Natural killer cell treated with Interleukin-12 subunit alpha and Interleukin-12 subunit beta and Interleukin-15 and Interleukin-18, amount 100 ng/mL, for 72 hours (primary cell): ENCODE results near the gene KAT2B. TPM values are rescaled to one million over a fixed set of nuclear protein-coding genes. Genes with fewer than 3 reads are reported as not detected.
"Not testable (repeated sequence)": the region's sequence is repeated elsewhere in the genome, so short reads cannot be mapped to it uniquely, and the experiment has no call there.

Experiments used
- ATAC-seq, 2 donors: fragments of 150-1000 bp; cut with Tn5 transposase in 1 of 2; sonication (Bioruptor Pico), chemical (Tn5 transposase) in 1 of 2; 2 replicates each; pipeline ENCODE4 v1.10.0; 2021
- DNase-seq: peaks from one replicate; pipeline ENCODE4 v3.0.0; 2022; ENCODE audit warnings: low spot score
- H3K27ac Mint-ChIP-seq, 2 donors: 1 replicate in 1 of 2; 2 replicates in 1 of 2; pipeline ENCODE4 v1.8.0; 2022; ENCODE audit warnings: mixed read lengths in 2 of 2, mild to moderate bottlenecking in 1 of 2, moderate library complexity in 1 of 2
- H3K27me3 Mint-ChIP-seq, 2 donors: 1 replicate in 1 of 2; 2 replicates in 1 of 2; pipeline ENCODE4 v1.8.0; 2022; ENCODE audit warnings: mixed read lengths in 2 of 2
- H3K36me3 Mint-ChIP-seq: one replicate; pipeline ENCODE4 v1.8.0; 2022; ENCODE audit warnings: mixed read lengths
- H3K4me1 Mint-ChIP-seq, 2 donors: 1 replicate in 1 of 2; 2 replicates in 1 of 2; pipeline ENCODE4 v1.8.0; 2022; ENCODE audit warnings: low read depth in 2 of 2, mixed read lengths in 2 of 2, mild to moderate bottlenecking in 1 of 2
- H3K4me3 Mint-ChIP-seq: one replicate; pipeline ENCODE4 v1.8.0; 2022; ENCODE audit warnings: mixed read lengths
- H3K9me3 Mint-ChIP-seq: 2 replicates; pipeline ENCODE4 v1.8.0; 2022; ENCODE audit warnings: mixed read lengths
- total RNA-seq, 2 donors: library from RNA; stranded (reverse); gene quantifications; one replicate each; pipeline ENCODE4 v1.2.3, GENCODE V29; 2022

Gene KAT2B
- total RNA-seq: 10 to 100 TPM; 78.4 to 88.3 TPM

DNA sequence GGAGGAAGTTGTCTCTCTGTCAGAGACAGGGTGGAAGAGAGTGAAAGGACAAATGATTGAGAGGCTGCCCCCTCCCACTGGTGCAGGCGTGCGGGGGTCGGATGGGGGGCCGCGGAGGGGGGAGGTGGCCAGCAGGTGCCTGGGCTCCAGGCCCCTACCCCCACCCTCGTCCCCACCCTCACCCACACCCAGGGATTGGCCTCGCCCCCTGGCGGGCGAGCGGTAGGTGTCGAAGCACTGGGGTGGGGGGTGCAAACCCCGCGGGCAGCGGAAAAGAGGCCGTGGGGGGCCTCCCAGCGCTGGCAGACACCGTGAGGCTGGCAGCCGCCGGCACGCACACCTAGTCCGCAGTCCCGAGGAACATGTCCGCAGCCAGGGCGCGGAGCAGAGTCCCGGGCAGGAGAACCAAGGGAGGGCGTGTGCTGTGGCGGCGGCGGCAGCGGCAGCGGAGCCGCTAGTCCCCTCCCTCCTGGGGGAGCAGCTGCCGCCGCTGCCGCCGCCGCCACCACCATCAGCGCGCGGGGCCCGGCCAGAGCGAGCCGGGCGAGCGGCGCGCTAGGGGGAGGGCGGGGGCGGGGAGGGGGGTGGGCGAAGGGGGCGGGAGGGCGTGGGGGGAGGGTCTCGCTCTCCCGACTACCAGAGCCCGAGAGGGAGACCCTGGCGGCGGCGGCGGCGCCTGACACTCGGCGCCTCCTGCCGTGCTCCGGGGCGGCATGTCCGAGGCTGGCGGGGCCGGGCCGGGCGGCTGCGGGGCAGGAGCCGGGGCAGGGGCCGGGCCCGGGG, at the start of gene KAT2B:
Gene KAT2B (plus strand): TSS at position 682 of the 783 bp plus-strand sequence. CDS start 32 bp downstream, at position 714.
- peak; percentile 78 to 87 for ATAC-seq
- Mint-ChIP-seq H3K9me3 (no peaks in the 10 kb centered on the region), H3K4me1 (peaks cover 39 to 51% of the 10 kb centered on the region in 2 donors)

GRCh38 chr3:19994796-19995195, 45.5 kb upstream of the KAT2B start:
- H3K4me1 Mint-ChIP-seq: no peaks in the 10 kb centered on the region
- H3K36me3 Mint-ChIP-seq: peaks cover 4% of the 10 kb centered on the region
- H3K27me3 Mint-ChIP-seq: no peaks in the 10 kb centered on the region
- ATAC-seq (no peak), DNase-seq (no peak)
- H3K27ac Mint-ChIP-seq: no peak overlapping the region
- no peak overlapping the region for H3K4me3 Mint-ChIP-seq
- no peaks in the 10 kb centered on the region for H3K9me3 Mint-ChIP-seq

More for the DNA sequence above, at the start of gene KAT2B:
- Mint-ChIP-seq H3K36me3 (no peaks in the 10 kb centered on the region), H3K27me3 (no peaks in the 10 kb centered on the region), H3K4me3 (peak within 1 kb of the TSS; percentile 87), H3K27ac (peak within 1 kb of the TSS; percentile 90 to 99)
- peak; percentile 86 for DNase-seq

GRCh38 chr3:19997502-19997901, 42.7 kb upstream of the KAT2B start:
- no peaks in the 10 kb centered on the region for H3K4me1 Mint-ChIP-seq
- peaks cover 4% of the 10 kb centered on the region for H3K36me3 Mint-ChIP-seq
- H3K4me3 Mint-ChIP-seq: no peak overlapping the region
- H3K9me3 Mint-ChIP-seq: no peaks in the 10 kb centered on the region
- ATAC-seq: no peak
- no peaks in the 10 kb centered on the region for H3K27me3 Mint-ChIP-seq
- no peak for DNase-seq
- H3K27ac Mint-ChIP-seq: no peak overlapping the region

DNA sequence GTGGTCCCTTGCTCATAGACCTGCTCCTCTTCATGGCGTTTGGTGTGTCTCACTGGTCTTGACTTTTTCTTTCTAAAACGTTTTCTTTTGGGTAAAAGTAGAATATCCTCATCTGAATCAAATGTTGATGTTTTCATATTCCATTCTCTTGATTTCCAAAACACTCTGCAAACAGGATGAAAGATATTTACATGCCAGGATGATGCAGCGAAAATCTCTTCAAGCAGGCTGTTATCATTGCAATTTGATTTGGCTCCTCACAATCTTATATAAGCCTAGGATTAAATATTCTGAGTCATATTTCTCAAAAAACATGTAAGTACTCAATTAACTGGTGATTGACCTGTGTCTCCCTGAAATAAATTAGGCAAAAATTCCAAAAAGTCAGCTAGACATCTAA, 38.3 kb upstream of the KAT2B start:
- no peaks in the 10 kb centered on the region for H3K36me3 Mint-ChIP-seq
- H3K27ac Mint-ChIP-seq: no peak overlapping the region
- H3K4me1 Mint-ChIP-seq: no peaks in the 10 kb centered on the region
- no peak overlapping the region for H3K4me3 Mint-ChIP-seq
- DNase-seq (no peak), ATAC-seq (no peak)
- no peaks in the 10 kb centered on the region for H3K27me3 Mint-ChIP-seq
- H3K9me3 Mint-ChIP-seq: no peaks in the 10 kb centered on the region

DNA sequence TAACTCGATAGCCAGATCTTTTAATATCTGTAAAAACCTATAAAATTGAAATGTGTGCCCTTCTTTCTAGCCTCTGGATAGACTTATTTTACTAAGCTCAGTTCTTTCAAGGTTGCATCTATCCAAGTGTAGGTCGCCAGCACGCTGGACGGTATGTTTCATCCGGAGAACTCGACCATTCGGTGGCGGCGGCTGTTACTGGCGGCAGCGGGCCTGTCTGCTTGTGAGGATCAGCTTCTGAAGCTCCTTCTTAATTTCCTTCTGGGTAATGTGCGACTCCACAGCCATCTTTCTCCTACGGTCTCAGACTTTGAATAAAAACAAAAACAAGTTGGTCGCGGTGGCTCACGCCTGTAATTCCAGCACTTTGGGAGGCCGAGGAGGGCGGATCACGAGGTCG, 32.3 kb upstream of the KAT2B start:
- H3K4me1 Mint-ChIP-seq: no peaks in the 10 kb centered on the region
- no peak overlapping the region for H3K4me3 Mint-ChIP-seq
- H3K36me3 Mint-ChIP-seq: no peaks in the 10 kb centered on the region
- H3K27ac Mint-ChIP-seq: no peak overlapping the region
- no peak for DNase-seq
- ATAC-seq: no peak
- H3K9me3 Mint-ChIP-seq: no peaks in the 10 kb centered on the region
- no peaks in the 10 kb centered on the region for H3K27me3 Mint-ChIP-seq

DNA sequence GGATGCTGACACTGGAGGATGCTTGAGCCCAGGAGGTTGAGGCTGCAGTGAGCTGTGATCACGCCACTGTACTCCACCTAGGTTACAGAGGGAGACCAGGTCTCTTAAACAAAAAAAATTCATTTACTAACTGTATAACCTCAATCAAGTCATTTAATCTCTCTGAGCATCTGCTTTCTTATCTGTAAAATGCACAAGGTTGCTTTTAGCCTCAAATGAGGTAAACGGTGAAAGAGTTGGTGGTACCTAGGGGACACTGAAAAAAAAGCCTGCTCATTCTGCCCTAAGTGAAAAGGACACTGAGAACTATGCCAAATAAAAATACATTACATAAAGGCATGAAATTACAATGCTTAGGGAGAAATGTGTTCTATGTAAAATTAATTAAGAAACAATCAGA, 31.6 kb upstream of the KAT2B start:
- no peaks in the 10 kb centered on the region for H3K27me3 Mint-ChIP-seq
- no peaks in the 10 kb centered on the region for H3K36me3 Mint-ChIP-seq
- H3K4me3 Mint-ChIP-seq: no peak overlapping the region
- DNase-seq (no peak), ATAC-seq (no peak)
- no peaks in the 10 kb centered on the region for H3K4me1 Mint-ChIP-seq
- no peaks in the 10 kb centered on the region for H3K9me3 Mint-ChIP-seq
- no peak overlapping the region for H3K27ac Mint-ChIP-seq

GRCh38 chr3:20012164-20012563, 28.1 kb upstream of the KAT2B start, which contains the start of gene PP2D1:
Gene PP2D1 (minus strand): TSS chr3:20012264. CDS start chr3:20012072, 192 bp downstream.
- ATAC-seq: no peak
- Mint-ChIP-seq H3K9me3 (no peaks in the 10 kb centered on the region), H3K27me3 (no peaks in the 10 kb centered on the region), H3K4me1 (no peaks in the 10 kb centered on the region), H3K27ac (no peak within 1 kb of the TSS), H3K36me3 (no peaks in the 10 kb centered on the region), H3K4me3 (no peak within 1 kb of the TSS)
- no peak for DNase-seq

- Mint-ChIP-seq H3K27ac (no peak overlapping the region), H3K9me3 (no peaks in the 10 kb centered on the region), H3K36me3 (no peaks in the 10 kb centered on the region), H3K27me3 (no peaks in the 10 kb centered on the region), H3K4me3 (no peak overlapping the region), H3K4me1 (no peaks in the 10 kb centered on the region)
- no peak for DNase-seq
- no peak for ATAC-seq
These were observed 26.9 kb upstream of the KAT2B start for GRCh38 chr3:20013396-20013795.

- no peaks in the 10 kb centered on the region for H3K27me3 Mint-ChIP-seq
- H3K9me3 Mint-ChIP-seq: no peaks in the 10 kb centered on the region
- no peak for ATAC-seq
- no peak for DNase-seq
- H3K4me3 Mint-ChIP-seq: no peak overlapping the region
- H3K4me1 Mint-ChIP-seq: no peaks in the 10 kb centered on the region
- H3K27ac Mint-ChIP-seq: no peak overlapping the region
- H3K36me3 Mint-ChIP-seq: no peaks in the 10 kb centered on the region
These were observed 24.7 kb upstream of the KAT2B start for GRCh38 chr3:20015525-20015924.

DNA sequence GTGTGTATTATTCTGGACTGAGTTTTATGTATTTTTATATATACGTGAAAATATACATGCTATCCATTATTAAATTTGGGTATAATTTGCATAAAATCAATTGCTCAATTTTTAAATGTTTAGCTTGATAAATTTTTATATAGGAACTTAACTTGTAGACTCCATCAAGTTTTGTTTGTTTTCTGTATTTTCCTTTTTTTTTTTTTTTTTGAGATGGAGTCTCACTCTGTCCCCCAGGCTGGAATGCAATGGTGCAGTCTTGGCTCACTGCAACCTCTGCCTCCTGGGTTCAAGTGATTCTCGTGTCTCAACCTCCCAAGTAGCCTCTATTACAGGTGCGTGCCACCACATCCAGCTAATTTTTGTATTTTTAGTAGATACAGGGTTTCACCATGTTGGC, 24.2 kb upstream of the KAT2B start:
- not testable (repeated sequence) for H3K36me3 Mint-ChIP-seq, ATAC-seq, H3K27ac Mint-ChIP-seq, H3K4me1 Mint-ChIP-seq, H3K27me3 Mint-ChIP-seq, H3K9me3 Mint-ChIP-seq, H3K4me3 Mint-ChIP-seq, DNase-seq

- Mint-ChIP-seq H3K4me1 (no peaks in the 10 kb centered on the region), H3K36me3 (no peaks in the 10 kb centered on the region), H3K9me3 (no peaks in the 10 kb centered on the region), H3K27ac (no peak overlapping the region), H3K4me3 (no peak overlapping the region), H3K27me3 (no peaks in the 10 kb centered on the region)
- ATAC-seq: no peak
- DNase-seq: no peak
These were observed 17.2 kb upstream of the KAT2B start for GRCh38 chr3:20022954-20023622.

- Mint-ChIP-seq H3K4me1 (no peaks in the 10 kb centered on the region), H3K36me3 (no peaks in the 10 kb centered on the region), H3K4me3 (no peak overlapping the region), H3K27ac (no peak overlapping the region), H3K9me3 (no peaks in the 10 kb centered on the region), H3K27me3 (no peaks in the 10 kb centered on the region)
- no peak for ATAC-seq
- DNase-seq: no peak
These were observed 16.4 kb upstream of the KAT2B start for GRCh38 chr3:20023623-20024405.

DNA sequence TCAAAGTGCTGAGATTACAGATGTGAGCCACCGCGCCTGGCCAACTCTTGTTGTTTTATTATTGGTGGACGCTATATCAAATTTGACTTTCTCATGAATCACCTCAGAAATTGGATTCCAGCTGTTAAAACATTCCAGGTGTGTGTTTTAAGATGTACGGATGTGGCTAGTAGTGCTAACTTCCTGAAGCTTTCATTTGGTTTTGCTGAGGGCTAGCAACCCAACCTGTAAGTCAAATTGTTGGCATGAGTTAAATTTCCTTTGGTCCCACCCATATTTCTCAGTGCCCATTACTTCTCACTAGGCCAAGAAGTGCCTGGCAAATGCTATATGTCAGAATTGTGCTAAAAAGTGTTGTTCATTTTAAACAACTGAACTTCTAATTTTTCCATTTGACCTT, 13.1 kb upstream of the KAT2B start:
- ATAC-seq (no peak), DNase-seq (no peak)
- Mint-ChIP-seq H3K27me3 (no peaks in the 10 kb centered on the region), H3K27ac (no peak overlapping the region), H3K9me3 (no peaks in the 10 kb centered on the region), H3K4me3 (no peak overlapping the region), H3K36me3 (no peaks in the 10 kb centered on the region), H3K4me1 (no peaks in the 10 kb centered on the region)

DNA sequence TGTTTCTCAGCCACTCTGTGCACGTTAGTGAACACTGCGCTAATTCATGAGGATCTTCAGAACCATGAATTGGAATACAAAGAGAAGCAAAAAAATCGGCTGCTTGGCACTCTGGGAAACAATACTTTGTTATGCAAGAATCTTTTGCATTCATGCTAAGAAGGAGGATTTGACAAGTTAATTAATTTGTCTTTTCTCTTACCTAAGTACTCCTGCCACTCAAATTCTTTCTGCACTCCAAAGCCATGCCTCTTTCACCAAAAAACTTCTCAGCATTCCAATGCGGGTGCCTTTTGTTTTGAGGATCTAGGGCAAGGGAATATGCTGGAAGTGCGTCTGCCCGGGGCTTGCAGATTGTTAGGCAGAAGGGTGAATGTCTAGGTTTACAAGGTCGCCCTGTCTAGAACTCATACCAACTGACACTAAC, 11.3 kb upstream of the KAT2B start:
- no peaks in the 10 kb centered on the region for H3K9me3 Mint-ChIP-seq
- no peak for DNase-seq
- no peak for ATAC-seq
- no peaks in the 10 kb centered on the region for H3K36me3 Mint-ChIP-seq
- no peak overlapping the region for H3K27ac Mint-ChIP-seq
- no peaks in the 10 kb centered on the region for H3K27me3 Mint-ChIP-seq
- H3K4me1 Mint-ChIP-seq: no peaks in the 10 kb centered on the region
- no peak overlapping the region for H3K4me3 Mint-ChIP-seq
